HEK293T (cell line): ENCODE measurements around the gene CHCHD3.

ENCODE experiments used
- CTCF ChIA-PET: fragments of 350-600 bp; formaldehyde crosslinking; extraction: SDS; loops from one replicate; lab custom pipeline; 2021; ENCODE audit warnings: antibody characterized with exemption, inconsistent platforms; lab: Yijun Ruan, JAX
- POLR2A ChIA-PET: fragments of 350-600 bp; formaldehyde crosslinking; extraction: SDS; loops from one replicate; lab custom pipeline; 2020; ENCODE audit warnings: antibody characterized with exemption, inconsistent platforms; lab: Yijun Ruan, JAX
- DNase-seq: peaks from one replicate; pipeline ENCODE4 v3.0.0; 2012; ENCODE audit warnings: mixed read lengths; ENCODE audit errors: extremely low spot score
- ARNT ChIP-seq: fragments of 450-650 bp; IDR thresholded peaks from 2 replicates; pipeline ENCODE4 v1.6.1; 2017; ENCODE audit warnings: mild to moderate bottlenecking
- BHLHE40 ChIP-seq: fragments of 450-650 bp; IDR thresholded peaks from 2 replicates; pipeline ENCODE4 v1.6.1; 2016; ENCODE audit warnings: mild to moderate bottlenecking, moderate library complexity, borderline replicate concordance
- CTBP1 ChIP-seq: fragments of 450-650 bp; IDR thresholded peaks from 2 replicates; pipeline ENCODE4 v1.6.1; 2016; ENCODE audit warnings: borderline replicate concordance
- ELF4 ChIP-seq: fragments of 450-650 bp; IDR thresholded peaks from 2 replicates; pipeline ENCODE4 v1.6.1; 2017; ENCODE audit warnings: antibody characterized with exemption
- FOXA1 ChIP-seq: fragments of 450-650 bp; IDR thresholded peaks from 2 replicates; pipeline ENCODE4 v1.6.1; 2016; ENCODE audit warnings: mild to moderate bottlenecking
- FOXK2 ChIP-seq: fragments of 450-650 bp; IDR thresholded peaks from 2 replicates; pipeline ENCODE4 v1.6.1; 2016; ENCODE audit warnings: mild to moderate bottlenecking
- FOXM1 ChIP-seq: fragments of 450-650 bp; IDR thresholded peaks from 2 replicates; pipeline ENCODE4 v1.6.1; 2017; ENCODE audit warnings: mild to moderate bottlenecking, borderline replicate concordance
- HDGF ChIP-seq: fragments of 450-650 bp; IDR thresholded peaks from 2 replicates; pipeline ENCODE4 v1.6.1; 2017; ENCODE audit warnings: antibody characterized with exemption, borderline replicate concordance
- L3MBTL2 ChIP-seq: fragments of 450-650 bp; conservative IDR thresholded peaks from 2 replicates; pipeline ENCODE4 v1.6.1; 2016; ENCODE audit warnings: mild to moderate bottlenecking
- LEF1 ChIP-seq: fragments of 450-650 bp; IDR thresholded peaks from 2 replicates; pipeline ENCODE4 v1.6.1; 2017; ENCODE audit warnings: mild to moderate bottlenecking, borderline replicate concordance
- NFRKB ChIP-seq: fragments of 450-650 bp; IDR thresholded peaks from 2 replicates; pipeline ENCODE4 v1.6.1; 2016; ENCODE audit warnings: mild to moderate bottlenecking, moderate library complexity
- PKNOX1 ChIP-seq: fragments of 450-650 bp; IDR thresholded peaks from 2 replicates; pipeline ENCODE4 v1.6.1; 2016
- SP1 ChIP-seq: fragments of 450-650 bp; IDR thresholded peaks from 2 replicates; pipeline ENCODE4 v1.6.1; 2017
- SUZ12 ChIP-seq: fragments of 450-650 bp; IDR thresholded peaks from 2 replicates; pipeline ENCODE4 v1.6.1; 2016; ENCODE audit warnings: mild to moderate bottlenecking
- TARDBP ChIP-seq: fragments of 450-650 bp; IDR thresholded peaks from 2 replicates; pipeline ENCODE4 v1.6.1; 2016
- ZNF384 ChIP-seq: fragments of 450-650 bp; IDR thresholded peaks from 2 replicates; pipeline ENCODE4 v1.6.1; 2016

CHCHD3 gene

GRCh38 chr7:133102276-133103060, 20.6 kb upstream of the CHCHD3 start:
- ChIA-PET POLR2A (interaction anchor here (0.9 to 1.4 kb wide), 2 partner anchors 20 to 21 kb away, joined by 3 to 4 read pairs; partner anchors contain the start of gene CHCHD3), CTCF (interaction anchor here (1.7 kb wide), 1 partner anchor 20 kb away, joined by 3 read pairs; the partner anchor contains the start of gene CHCHD3)
- no peak for DNase-seq
- TF ChIP-seq BHLHE40 (no peak), L3MBTL2 (no peak), FOXA1 (no peak), PKNOX1 (no peak), LEF1 (no peak), ELF4 (no peak), SP1 (no peak), HDGF (no peak), FOXK2 (no peak), SUZ12 (no peak)

GRCh38 chr7:133099633-133100286, 17.9 kb upstream of the CHCHD3 start:
- no peak for DNase-seq
- ChIA-PET CTCF (no interaction called here), POLR2A (no interaction called here)
- TF ChIP-seq SP1 (no peak), FOXM1 (no peak), ZNF384 (no peak), L3MBTL2 (no peak), CTBP1 (no peak), BHLHE40 (no peak), LEF1 (no peak), PKNOX1 (no peak), FOXA1 (no peak), ARNT (no peak), TARDBP (no peak), ELF4 (no peak), SUZ12 (no peak), FOXK2 (no peak), HDGF (no peak), NFRKB (no peak)

GRCh38 chr7:133095119-133095671, 13.3 kb upstream of the CHCHD3 start:
- no peak for TF ChIP-seq FOXM1
- TF ChIP-seq SP1, result no peak
- no peak for TF ChIP-seq SUZ12
- TF ChIP-seq ARNT, result no peak
- no peak for TF ChIP-seq BHLHE40
- TF ChIP-seq ZNF384, result no peak
- POLR2A ChIA-PET, result interaction anchor here (1.0 kb wide), 1 partner anchor 13 kb away, joined by 3 read pairs; the partner anchor contains the start of gene CHCHD3
- CTCF ChIA-PET, result interaction anchor here (0.6 kb wide), 1 partner anchor 48 kb away, joined by 3 read pairs; no protein-coding TSS in a partner anchor
- DNase-seq, result no peak

- POLR2A ChIA-PET, result no interaction called here
- CTCF ChIA-PET, result no interaction called here
- DNase-seq, result no peak
- TF ChIP-seq L3MBTL2, result no peak
These were observed 10.1 kb upstream of the CHCHD3 start for GRCh38 chr7:133091943-133092464.

GRCh38 chr7:133082390-133082766, 488 bp upstream of the CHCHD3 start:
- CTCF ChIA-PET, result interaction anchor here (1.0 to 1.2 kb wide), 2 partner anchors 20 to 31 kb away, joined by 3 read pairs; no protein-coding TSS in a partner anchor
- TF ChIP-seq TARDBP (no peak), CTBP1 (no peak), BHLHE40 (no peak), LEF1 (no peak), FOXM1 (no peak), SUZ12 (no peak)
- POLR2A ChIA-PET, result interaction anchor here (0.6 to 1.0 kb wide), 7 partner anchors 8 to 34 kb away, joined by 3 to 6 read pairs (median 3); no protein-coding TSS in a partner anchor
- no peak for DNase-seq

- ChIA-PET POLR2A (interaction anchor here (0.7 kb wide), 1 partner anchor 1236 kb away, joined by 3 read pairs; the partner anchor contains the start of gene SLC35B4), CTCF (no interaction called here)
- DNase-seq, result peak; percentile 30
These were observed 731 bp downstream of the CHCHD3 start for GRCh38 chr7:133081119-133081598.

More at GRCh38 chr7:133081119-133081598, 731 bp downstream of the CHCHD3 start:
- no peak for TF ChIP-seq BHLHE40
- no peak for TF ChIP-seq TARDBP
- no peak for TF ChIP-seq PKNOX1
- no peak for TF ChIP-seq ARNT
- no peak for TF ChIP-seq FOXK2
- no peak for TF ChIP-seq HDGF
- TF ChIP-seq LEF1, result no peak
- no peak for TF ChIP-seq FOXA1
- no peak for TF ChIP-seq ELF4
- no peak for TF ChIP-seq ZNF384
- no peak for TF ChIP-seq CTBP1
- TF ChIP-seq SUZ12, result no peak
- TF ChIP-seq NFRKB, result no peak
- no peak for TF ChIP-seq SP1
- TF ChIP-seq FOXM1, result no peak
- TF ChIP-seq L3MBTL2, result no peak
